HAP-1 (cell line): Measurements from ENCODE around the gene TNS3.

Experiments
- DNase-seq, 2 experiments: peaks; one replicate each; pipeline ENCODE4 v3.0.0-alpha.2; 2016 to 2020; ENCODE audit warnings: low spot score in 2 of 2
- H3K27me3 ChIP-seq: fragments of 250-450 bp; sonication (Bioruptor Pico); 2 replicates; pipeline ENCODE4 v1.5.1; 2020; ENCODE audit warnings: low read depth, mild to moderate bottlenecking, moderate library complexity
- H3K36me3 ChIP-seq: fragments of 250-450 bp; sonication (Bioruptor Pico); replicated peaks from 2 replicates; pipeline ENCODE4 v1.5.1; 2020; ENCODE audit warnings: mild to moderate bottlenecking
- H3K4me1 ChIP-seq: fragments of 250-450 bp; sonication (Bioruptor Pico); 2 replicates; pipeline ENCODE4 v1.5.1; 2020; ENCODE audit warnings: mild to moderate bottlenecking
- H3K4me3 ChIP-seq: fragments of 250-450 bp; sonication (Bioruptor Pico); 2 replicates; pipeline ENCODE4 v1.5.1; 2020; ENCODE audit warnings: mild to moderate bottlenecking, moderate library complexity
- H3K9me3 ChIP-seq: fragments of 250-450 bp; sonication (Bioruptor Pico); 2 replicates; pipeline ENCODE4 v1.5.1; 2020; ENCODE audit warnings: mild to moderate bottlenecking, moderate library complexity
- in situ Hi-C: fragments of 300-500 bp; cut with MboI; formaldehyde crosslinking; loops from 3 replicates; pipeline ENCODE4 v1.14.3; 2020; ENCODE audit warnings: low sequenced_read_pairs, inconsistent platforms, mixed read lengths

TNS3 gene

DNA sequence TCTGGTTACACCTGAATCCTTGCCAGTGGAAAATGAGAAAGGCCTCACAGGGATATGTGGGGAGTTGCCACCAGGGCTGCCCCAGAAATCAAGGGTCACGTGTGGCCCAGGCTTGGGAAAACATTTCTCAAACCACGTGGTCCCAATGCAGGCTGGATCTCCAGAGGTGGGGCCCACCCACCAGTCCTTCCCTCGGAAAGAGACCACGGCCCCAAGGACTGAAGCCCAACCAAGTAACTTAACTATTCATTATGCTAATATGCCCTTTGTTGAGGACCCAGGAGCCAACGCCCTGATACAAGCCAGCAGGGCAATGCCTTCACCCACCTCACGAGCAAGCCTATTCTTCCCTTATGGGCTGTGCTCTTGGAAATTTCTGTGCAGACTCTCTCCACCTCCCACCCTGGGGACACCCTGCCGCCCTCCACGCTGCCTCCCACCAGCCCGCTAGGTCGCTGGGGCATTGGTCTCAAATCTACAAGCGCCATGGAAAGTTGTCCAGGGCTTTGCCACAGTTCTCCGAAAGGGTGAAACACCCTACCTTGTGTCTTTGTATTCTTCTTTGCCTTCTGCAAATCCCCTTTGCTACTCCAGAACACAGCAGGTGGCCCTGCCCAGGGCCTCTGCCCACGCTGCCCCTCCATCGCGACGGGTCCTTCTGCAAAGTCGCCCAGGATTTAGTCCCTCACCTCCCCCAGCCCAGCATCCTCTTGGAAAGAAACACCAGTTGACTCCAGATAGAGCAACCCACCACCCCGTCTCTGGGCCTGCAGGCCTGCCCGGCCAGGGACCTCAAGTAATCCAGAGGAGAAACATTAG is 8.8 kb downstream of the TNS3 start:
- H3K9me3 ChIP-seq: no peaks in the 10 kb centered on the region
- peaks cover 10% of the 10 kb centered on the region for H3K36me3 ChIP-seq
- H3K27me3 ChIP-seq: no peaks in the 10 kb centered on the region
- no peak overlapping the region for H3K4me3 ChIP-seq
- in situ Hi-C loops: no loop called here
- peaks cover 58% of the 10 kb centered on the region for H3K4me1 ChIP-seq
- DNase-seq: peak; percentile 85 to 86

DNA sequence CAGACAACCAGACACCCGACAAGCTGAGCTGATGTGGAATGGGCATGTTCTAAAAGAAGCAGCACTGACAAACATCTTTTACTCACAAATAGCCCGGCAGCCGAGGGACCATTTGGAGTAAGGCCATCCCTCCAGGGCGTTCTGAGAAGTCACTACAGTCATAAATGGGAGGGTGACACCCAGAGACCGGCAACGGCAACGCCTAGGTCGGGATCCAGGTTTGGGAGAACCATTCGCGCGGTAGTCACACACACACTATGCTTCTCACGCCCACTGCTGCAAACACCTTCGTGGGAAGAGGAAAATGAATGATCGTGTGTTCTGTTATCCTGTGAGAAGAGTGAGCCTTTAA is 9.8 kb downstream of the TNS3 start:
- Histone ChIP-seq H3K4me3 (no peak overlapping the region), H3K36me3 (peaks cover 10% of the 10 kb centered on the region), H3K9me3 (no peaks in the 10 kb centered on the region), H3K27me3 (no peaks in the 10 kb centered on the region), H3K4me1 (peaks cover 51% of the 10 kb centered on the region)
- DNase-seq: peak in 1 of 2 experiments; percentile 40
- in situ Hi-C loops: no loop called here

DNA sequence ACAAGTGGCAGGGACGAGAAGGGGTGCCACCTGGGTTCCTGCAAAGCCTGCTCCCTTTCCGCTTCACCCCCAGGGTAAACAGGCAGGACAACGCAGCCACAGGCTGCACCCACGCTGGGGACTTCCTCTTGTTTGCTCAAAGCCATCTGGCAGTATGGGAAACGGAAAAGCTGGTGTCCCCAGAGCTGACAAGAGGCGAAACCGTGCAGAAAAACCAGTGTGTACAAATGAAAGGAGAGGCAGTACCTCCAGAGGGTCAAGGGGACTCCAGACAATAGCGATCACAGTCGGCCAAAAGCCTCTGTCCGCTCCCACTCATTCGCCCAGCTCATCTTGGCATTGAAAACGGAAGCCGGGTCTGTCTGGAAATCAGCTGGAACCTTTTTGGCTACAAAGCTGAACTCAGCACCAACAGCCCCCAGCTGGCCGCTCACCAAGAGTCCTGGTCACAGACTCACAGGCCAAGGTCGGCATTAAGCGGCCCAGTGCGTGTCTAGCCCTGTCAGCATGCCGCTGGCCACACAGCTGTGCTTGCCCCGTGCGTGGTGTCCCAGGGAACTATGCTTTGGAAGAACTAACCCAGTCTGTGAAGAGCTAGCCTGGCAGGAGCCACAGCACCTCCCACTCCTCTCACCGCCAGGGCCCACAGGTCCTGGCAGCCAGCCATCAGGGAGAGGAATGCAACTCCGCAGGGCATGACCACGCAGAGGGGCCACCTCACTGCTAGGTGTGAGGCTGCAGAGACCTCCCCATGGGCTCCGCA is 10.4 kb downstream of the TNS3 start:
- H3K36me3 ChIP-seq: peaks cover 10% of the 10 kb centered on the region

DNA sequence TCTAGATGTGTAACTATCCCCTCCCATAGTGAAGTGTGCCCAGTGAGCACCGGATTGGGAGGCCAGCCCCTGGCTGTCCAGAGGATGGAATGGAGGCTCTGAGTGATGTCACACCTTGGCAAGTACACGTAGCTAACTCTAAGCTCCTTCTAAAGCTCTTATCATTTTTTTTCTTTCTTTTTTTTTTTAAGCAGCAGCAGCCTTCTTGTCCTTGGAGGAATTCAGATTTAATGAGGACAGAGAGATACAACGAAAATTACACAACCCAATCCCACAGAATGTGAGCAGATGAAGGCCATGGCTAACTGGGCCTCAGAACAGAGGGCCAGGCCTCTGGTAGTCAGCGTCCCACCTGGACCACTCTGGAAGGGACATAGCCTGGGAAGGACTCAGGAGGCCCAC is 11.3 kb downstream of the TNS3 start:
- no peak for DNase-seq
- in situ Hi-C loops: no loop called here
- Histone ChIP-seq H3K9me3 (no peaks in the 10 kb centered on the region), H3K4me1 (peaks cover 44% of the 10 kb centered on the region), H3K27me3 (no peaks in the 10 kb centered on the region), H3K36me3 (peaks cover 10% of the 10 kb centered on the region), H3K4me3 (no peak overlapping the region)

More for the DNA sequence above, 10.4 kb downstream of the TNS3 start:
- Histone ChIP-seq H3K27me3 (no peaks in the 10 kb centered on the region), H3K4me3 (no peak overlapping the region), H3K4me1 (peaks cover 46% of the 10 kb centered on the region), H3K9me3 (no peaks in the 10 kb centered on the region)
- DNase-seq: peak in 1 of 2 experiments; percentile 58
- in situ Hi-C loops: no loop called here

DNA sequence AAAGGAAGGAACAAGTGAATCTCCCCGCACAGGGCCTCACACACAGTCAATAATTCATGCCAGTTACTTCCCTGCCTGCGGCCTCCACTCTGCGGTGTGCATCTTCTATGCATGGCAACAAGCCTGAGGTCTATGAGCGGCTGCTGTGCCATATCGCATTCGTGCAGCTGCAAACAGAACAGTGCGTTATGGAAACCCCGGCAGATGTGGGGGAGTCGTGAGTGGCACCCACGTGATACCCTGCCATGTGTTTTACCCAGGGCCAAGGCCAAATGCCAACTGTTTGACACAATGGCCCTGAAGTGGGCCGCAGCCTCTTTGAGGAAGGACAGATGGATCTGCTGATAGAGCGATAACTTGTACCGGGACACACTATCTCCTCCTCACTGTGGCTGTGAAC is 13.4 kb downstream of the TNS3 start:
- Histone ChIP-seq H3K4me3 (no peak overlapping the region), H3K9me3 (no peaks in the 10 kb centered on the region), H3K4me1 (peaks cover 26% of the 10 kb centered on the region), H3K27me3 (no peaks in the 10 kb centered on the region), H3K36me3 (peaks cover 10% of the 10 kb centered on the region)
- in situ Hi-C loops: no loop called here
- no peak for DNase-seq

DNA sequence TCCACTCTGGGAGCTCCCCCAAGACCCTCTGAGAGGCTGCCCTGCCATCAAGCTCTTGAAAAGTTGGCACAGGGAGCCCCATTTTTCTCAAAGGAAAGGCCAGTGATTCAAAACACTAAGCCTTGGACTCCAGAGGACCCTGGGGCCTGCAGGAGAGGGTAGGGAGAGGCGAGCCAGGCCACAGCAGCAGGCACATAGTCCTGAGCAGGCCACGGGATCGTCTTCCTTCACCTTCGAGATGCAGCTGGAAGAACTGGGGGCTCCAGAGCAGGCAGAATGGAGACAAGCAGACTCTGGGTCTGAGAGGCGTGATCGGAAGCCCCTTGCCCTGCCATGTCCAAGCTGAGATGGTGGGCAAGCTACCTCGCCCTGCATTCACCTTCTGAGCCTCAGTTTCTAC is 13.9 kb downstream of the TNS3 start:
- peaks cover 21% of the 10 kb centered on the region for H3K4me1 ChIP-seq
- no peak overlapping the region for H3K4me3 ChIP-seq
- H3K9me3 ChIP-seq: no peaks in the 10 kb centered on the region
- H3K36me3 ChIP-seq: peaks cover 10% of the 10 kb centered on the region
- H3K27me3 ChIP-seq: no peaks in the 10 kb centered on the region
- DNase-seq: no peak
- in situ Hi-C loops: no loop called here

DNA sequence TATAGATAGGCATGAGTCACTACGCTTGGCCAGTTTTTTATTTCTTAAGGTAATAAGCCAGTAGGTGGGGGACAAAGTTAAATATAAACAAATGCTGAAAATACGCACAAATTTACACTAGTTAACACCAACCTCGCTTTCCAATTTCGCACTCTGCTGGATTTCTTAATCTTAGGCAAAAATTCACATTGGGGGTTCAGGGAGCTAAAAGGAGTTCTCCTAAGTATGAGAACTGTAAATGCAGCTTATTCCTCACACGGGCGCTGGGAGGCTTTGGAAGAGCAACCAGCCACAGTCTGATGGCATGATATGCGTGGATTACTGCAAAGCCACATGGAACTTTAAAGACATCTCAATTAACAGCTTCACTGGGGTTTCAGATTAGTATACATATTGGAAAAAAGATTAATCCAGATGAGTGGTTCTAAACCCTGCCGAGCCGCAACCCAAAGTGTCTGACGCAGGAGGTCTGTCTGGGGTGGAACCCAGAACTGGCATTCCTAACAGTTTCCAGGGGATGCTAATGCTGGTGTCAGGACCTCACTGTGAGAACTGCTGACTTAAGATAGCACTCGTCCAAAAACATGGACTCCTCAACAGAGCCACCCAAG is 16.2 kb downstream of the TNS3 start:
- Histone ChIP-seq H3K4me1 (peaks cover 3% of the 10 kb centered on the region), H3K27me3 (no peaks in the 10 kb centered on the region), H3K36me3 (no peaks in the 10 kb centered on the region)

DNA sequence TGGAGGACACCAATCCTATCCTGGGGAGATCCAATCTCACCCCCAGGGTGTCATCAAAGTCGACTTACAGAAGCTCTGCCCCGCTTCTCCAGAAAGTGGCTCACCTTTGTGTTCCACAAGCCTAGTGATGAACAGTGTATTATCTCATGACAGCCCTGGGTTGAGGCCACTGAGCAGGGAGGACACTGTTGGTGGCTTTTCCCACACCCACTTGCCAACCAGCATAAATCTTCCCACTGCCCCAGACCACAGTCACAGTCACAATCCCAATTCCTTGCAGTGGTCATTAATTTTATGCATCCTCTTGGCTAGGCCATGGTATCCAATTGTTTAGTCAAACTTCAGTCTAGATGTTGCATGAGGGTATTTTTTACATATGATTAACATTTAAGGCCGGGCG is 18.4 kb downstream of the TNS3 start:
- in situ Hi-C loops: no loop called here
- Histone ChIP-seq H3K4me3 (no peak overlapping the region), H3K36me3 (no peaks in the 10 kb centered on the region), H3K9me3 (no peaks in the 10 kb centered on the region), H3K27me3 (no peaks in the 10 kb centered on the region), H3K4me1 (peaks cover 3% of the 10 kb centered on the region; the same call in 1 of the 2 replicates)
- no peak for DNase-seq

More for the DNA sequence above, 16.2 kb downstream of the TNS3 start:
- in situ Hi-C loops: no loop called here
- Histone ChIP-seq H3K4me3 (no peak overlapping the region), H3K9me3 (no peaks in the 10 kb centered on the region)
- DNase-seq: no peak

DNA sequence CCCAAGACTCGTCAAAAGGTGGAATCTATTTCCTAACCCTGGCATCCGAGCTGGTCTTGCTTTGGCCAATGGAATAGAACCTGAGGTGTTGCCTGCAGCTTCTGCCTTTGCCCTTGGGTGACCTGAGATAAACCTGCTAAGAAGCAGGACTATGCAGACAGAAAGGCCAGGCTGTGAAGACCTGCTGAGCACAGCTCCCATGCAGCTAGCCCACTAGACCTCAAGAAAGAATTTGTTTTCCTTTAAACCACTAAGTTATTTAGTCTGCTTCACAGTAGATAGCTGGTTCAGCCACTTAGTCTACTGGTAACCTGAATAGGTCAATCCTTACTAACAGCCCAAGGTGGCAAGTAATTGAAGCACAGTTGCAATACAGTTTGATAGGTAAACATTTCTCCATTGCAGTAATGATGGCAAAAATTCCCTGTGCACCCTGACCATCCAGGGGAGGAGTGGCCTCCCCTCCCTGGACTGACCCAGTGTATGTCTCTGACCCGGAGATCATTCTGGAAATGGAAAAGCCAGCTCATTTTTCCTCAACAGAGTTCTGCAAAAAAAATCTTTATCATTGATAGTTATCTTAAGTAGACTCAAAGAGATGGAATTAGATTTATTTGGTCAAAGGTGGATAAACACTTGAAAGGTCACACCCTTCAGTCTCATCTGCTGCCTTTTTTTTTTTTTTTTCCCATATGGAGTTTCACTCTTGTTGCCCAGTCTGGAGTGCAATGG is 20.0 kb downstream of the TNS3 start:
- H3K4me3 ChIP-seq: no peak overlapping the region
- no peak for DNase-seq
- peaks cover 8% of the 10 kb centered on the region for H3K4me1 ChIP-seq
- H3K27me3 ChIP-seq: no peaks in the 10 kb centered on the region
- no peaks in the 10 kb centered on the region; the same call in 1 of the 2 replicates for H3K36me3 ChIP-seq
- in situ Hi-C loops: no loop called here
- no peaks in the 10 kb centered on the region for H3K9me3 ChIP-seq

DNA sequence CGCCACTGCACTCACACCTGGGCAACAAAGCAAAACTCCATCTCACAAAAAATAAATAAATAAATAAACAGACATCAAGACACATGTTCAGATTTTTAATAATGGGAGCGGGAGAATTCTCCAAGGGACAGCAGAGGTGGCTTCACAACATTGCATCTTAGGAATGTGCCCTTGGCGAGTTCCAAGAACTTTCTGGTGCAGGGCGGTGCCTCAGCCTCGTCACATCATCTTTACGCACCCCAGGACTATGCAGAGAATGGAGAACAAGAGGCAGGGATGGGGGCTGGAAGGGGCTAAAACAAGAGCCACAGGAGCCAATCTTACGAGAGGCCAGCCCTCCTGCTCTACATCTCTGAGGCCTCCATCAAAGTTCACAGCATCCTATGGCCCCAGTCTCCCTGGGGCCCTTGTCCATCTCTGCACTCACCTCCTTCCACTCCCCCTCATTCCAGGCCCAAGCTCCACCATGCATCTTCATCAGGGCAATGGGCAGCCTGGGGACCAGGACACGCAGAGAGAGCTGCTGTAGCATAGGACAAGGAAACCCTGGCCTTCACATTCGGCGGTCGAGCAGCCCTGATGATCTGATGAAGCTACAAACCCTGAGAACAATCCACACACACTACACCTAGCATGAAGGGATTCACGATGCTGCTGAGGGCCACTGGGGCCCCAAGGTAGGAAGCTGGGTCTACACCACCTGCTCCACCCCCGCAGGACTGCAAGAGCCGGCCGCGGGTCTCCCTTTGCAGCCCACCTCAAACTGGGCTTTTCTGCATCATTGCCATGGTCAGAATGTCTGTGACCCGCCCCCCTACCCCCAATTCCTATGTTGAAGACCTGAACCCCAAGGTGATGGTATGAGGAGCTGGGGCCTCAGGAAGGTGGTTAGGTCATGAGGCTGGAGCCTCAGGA is 22.3 kb downstream of the TNS3 start:
- Histone ChIP-seq H3K4me1 (peaks cover 5% of the 10 kb centered on the region; the same call in 1 of the 2 replicates), H3K36me3 (no peaks in the 10 kb centered on the region; the same call in 1 of the 2 replicates), H3K9me3 (no peaks in the 10 kb centered on the region), H3K4me3 (no peak overlapping the region), H3K27me3 (no peaks in the 10 kb centered on the region)
- in situ Hi-C loops: no loop called here
- DNase-seq: no peak

DNA sequence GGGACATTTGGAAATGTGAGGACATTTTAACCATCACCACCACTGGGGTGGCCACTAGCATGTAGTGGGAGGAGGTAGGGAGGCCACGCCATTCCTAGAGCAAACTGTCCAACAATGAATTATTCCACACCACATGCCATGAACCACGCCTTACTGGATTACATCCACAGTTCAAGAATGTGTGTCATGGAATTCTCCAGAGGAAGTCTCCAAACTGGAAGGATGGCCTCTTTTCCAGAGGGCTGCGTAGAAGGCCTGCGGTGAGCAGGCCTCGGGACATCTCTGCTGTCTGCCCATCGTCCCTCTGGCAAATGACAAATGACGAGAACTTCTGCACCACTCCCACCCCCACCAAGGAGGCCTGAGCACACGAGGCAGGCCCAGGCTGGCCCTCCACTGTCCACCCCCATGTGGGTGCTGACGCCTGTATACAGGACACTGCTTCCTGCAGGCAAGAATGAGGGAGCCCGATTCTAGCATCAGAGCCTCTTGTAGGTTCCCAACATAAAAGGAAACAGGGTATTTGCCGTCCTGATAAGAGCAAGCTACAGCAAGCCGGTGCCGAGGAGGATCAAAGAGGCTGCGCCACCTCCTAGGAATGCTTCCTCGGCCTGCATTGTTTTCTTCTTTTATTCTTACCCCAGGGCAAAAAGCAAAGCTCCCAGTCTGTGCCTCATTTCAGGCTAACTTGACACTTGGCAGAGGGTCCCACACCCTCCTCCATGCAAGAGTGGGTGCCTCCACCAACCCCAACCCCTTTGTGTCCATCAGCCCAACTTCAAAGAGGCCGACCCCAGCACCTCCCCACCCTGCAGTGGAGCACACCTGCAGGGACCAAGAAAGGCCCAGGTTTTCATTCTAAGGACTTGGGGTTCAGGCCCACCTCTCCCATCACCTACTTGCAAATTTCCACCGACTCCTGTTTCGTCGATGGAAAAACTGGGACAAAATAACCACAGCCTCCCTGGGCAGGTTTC is 23.9 kb downstream of the TNS3 start:
- Histone ChIP-seq H3K4me1 (peaks cover 11% of the 10 kb centered on the region), H3K9me3 (no peaks in the 10 kb centered on the region), H3K27me3 (no peaks in the 10 kb centered on the region), H3K4me3 (no peak overlapping the region), H3K36me3 (no peaks in the 10 kb centered on the region; the same call in 1 of the 2 replicates)
- DNase-seq: no peak
- in situ Hi-C loops: no loop called here

DNA sequence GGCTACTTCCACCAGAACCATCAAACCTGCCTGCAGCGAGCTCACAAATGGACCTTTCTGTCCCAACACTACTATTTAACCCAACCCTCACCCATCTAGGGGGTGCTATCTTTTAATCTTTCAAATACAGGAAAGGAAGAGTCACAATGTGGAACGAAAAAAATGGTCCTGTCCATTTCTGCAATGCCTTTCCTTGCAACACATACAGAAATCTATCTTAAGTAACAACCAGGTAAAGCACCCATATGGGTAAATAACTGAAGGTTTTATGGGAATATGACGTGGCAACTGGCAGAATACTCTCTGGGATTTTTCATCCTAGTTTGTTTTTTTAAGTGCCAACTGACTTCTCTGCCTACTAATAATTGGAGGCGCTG is 24.6 kb downstream of the TNS3 start:
- H3K4me3 ChIP-seq: no peak overlapping the region
- H3K36me3 ChIP-seq: no peaks in the 10 kb centered on the region; the same call in 1 of the 2 replicates
- no peak for DNase-seq
- H3K9me3 ChIP-seq: no peaks in the 10 kb centered on the region
- in situ Hi-C loops: no loop called here
- no peaks in the 10 kb centered on the region for H3K27me3 ChIP-seq
- H3K4me1 ChIP-seq: peaks cover 18% of the 10 kb centered on the region
